ENCODE data around the gene SINHCAF.

GRCh38 chr12:31248815-31249214 is 77.1 kb downstream of the SINHCAF start:
- TF ChIP-seq CTCF (IDR thresholded peaks at IDR 0.05; ENCODE audit: poor library complexity) (no peak), EZH2phosphoT487 (IDR thresholded peaks at IDR 0.05; ENCODE audit: low read depth, severe bottlenecking, unreplicated experiment) (no peak)
